Measurements from ENCODE around the gene AP5Z1.

DNA sequence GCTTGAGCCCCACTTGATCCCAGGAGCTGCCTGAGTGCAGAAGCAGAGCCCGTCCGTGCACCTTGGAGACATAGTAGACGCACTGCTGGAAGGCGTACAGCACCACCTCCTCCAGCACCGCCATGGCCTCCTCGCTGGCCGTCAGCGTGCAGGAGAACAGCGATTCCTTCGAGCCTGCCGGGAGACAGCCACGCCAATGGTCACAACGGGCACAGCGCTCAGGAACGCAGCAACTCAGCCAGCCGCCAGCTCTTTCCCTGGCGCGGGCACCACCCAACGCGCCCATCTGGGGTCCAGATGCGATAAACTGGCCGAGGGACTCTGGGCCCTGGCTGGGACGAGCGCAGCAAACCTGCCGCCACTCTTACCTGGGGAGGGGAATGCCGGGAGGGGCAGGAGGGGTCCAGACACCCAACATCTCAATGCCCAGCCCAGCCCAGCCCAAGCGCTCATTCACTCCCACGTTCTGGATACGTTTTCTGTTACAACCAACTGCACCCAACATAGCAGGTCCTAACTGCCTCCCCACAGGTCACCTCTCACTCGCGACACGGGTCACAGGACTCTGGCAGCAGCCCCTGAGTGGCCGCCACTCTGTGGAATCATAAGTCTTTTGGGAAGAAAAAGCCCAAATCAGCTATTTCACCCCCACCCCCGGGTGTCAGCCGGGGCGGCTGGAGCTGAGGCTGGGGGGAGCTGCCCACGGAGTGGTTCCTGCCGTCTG, 41.9 kb downstream of the AP5Z1 start:
- TF ChIP-seq RAD21 (IDR thresholded peaks at IDR 0.05; ENCODE audit: low read length) (no peak), POLR2AphosphoS5 (IDR thresholded peaks at IDR 0.05; ENCODE audit: low read depth, low read length) (no peak), ELF1 (IDR thresholded peaks at IDR 0.05) (no peak), EZH2phosphoT487 (IDR thresholded peaks at IDR 0.05; ENCODE audit: borderline replicate concordance, low read depth) (no peak), EP300 (IDR thresholded peaks at IDR 0.05; ENCODE audit: borderline replicate concordance in 1 of 2, low read depth in 1 of 2, low read length in 1 of 2) (no peak), TCF12 (IDR thresholded peaks at IDR 0.05) (no peak), SIN3A (IDR thresholded peaks at IDR 0.05; ENCODE audit: borderline replicate concordance, low read depth, low read length) (no peak)
- TF ChIP-seq, protein P1, sequence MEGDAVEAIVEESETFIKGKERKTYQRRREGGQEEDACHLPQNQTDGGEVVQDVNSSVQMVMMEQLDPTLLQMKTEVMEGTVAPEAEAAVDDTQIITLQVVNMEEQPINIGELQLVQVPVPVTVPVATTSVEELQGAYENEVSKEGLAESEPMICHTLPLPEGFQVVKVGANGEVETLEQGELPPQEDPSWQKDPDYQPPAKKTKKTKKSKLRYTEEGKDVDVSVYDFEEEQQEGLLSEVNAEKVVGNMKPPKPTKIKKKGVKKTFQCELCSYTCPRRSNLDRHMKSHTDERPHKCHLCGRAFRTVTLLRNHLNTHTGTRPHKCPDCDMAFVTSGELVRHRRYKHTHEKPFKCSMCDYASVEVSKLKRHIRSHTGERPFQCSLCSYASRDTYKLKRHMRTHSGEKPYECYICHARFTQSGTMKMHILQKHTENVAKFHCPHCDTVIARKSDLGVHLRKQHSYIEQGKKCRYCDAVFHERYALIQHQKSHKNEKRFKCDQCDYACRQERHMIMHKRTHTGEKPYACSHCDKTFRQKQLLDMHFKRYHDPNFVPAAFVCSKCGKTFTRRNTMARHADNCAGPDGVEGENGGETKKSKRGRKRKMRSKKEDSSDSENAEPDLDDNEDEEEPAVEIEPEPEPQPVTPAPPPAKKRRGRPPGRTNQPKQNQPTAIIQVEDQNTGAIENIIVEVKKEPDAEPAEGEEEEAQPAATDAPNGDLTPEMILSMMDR (IDR thresholded peaks at IDR 0.05): no peak
- TF ChIP-seq, protein P2, sequence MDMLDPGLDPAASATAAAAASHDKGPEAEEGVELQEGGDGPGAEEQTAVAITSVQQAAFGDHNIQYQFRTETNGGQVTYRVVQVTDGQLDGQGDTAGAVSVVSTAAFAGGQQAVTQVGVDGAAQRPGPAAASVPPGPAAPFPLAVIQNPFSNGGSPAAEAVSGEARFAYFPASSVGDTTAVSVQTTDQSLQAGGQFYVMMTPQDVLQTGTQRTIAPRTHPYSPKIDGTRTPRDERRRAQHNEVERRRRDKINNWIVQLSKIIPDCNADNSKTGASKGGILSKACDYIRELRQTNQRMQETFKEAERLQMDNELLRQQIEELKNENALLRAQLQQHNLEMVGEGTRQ (IDR thresholded peaks at IDR 0.05; ENCODE audit: borderline replicate concordance, low read depth, low read length): no peak
- TF ChIP-seq, protein P3, sequence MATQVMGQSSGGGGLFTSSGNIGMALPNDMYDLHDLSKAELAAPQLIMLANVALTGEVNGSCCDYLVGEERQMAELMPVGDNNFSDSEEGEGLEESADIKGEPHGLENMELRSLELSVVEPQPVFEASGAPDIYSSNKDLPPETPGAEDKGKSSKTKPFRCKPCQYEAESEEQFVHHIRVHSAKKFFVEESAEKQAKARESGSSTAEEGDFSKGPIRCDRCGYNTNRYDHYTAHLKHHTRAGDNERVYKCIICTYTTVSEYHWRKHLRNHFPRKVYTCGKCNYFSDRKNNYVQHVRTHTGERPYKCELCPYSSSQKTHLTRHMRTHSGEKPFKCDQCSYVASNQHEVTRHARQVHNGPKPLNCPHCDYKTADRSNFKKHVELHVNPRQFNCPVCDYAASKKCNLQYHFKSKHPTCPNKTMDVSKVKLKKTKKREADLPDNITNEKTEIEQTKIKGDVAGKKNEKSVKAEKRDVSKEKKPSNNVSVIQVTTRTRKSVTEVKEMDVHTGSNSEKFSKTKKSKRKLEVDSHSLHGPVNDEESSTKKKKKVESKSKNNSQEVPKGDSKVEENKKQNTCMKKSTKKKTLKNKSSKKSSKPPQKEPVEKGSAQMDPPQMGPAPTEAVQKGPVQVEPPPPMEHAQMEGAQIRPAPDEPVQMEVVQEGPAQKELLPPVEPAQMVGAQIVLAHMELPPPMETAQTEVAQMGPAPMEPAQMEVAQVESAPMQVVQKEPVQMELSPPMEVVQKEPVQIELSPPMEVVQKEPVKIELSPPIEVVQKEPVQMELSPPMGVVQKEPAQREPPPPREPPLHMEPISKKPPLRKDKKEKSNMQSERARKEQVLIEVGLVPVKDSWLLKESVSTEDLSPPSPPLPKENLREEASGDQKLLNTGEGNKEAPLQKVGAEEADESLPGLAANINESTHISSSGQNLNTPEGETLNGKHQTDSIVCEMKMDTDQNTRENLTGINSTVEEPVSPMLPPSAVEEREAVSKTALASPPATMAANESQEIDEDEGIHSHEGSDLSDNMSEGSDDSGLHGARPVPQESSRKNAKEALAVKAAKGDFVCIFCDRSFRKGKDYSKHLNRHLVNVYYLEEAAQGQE (IDR thresholded peaks at IDR 0.05; ENCODE audit: low read depth, low read length): no peak

All from SK-N-SH (cell line).